H1 (cell line): ENCODE data around the gene GRIA3. TPM values are rescaled to one million over a fixed set of nuclear protein-coding genes. Genes with fewer than 3 reads are reported as not detected.

Experiments
- CTCF ChIA-PET: fragments of 300-600 bp; sonication (Branson Sonifier 250); formaldehyde crosslinking; loops from one replicate; lab custom pipeline; 2021; ENCODE audit not compliant: partially characterized antibody; lab: Charles Lee
- POLR2A ChIA-PET: fragments of 300-600 bp; sonication (Branson Sonifier 250); formaldehyde crosslinking; loops from one replicate; lab custom pipeline; 2021; ENCODE audit warnings: inconsistent platforms; ENCODE audit not compliant: partially characterized antibody; lab: Charles Lee
- DNase-seq, 2 experiments: peaks; one replicate each; pipeline versions ENCODE4 v3.0.0 to v3.0.0-alpha.2; 2010 to 2022; ENCODE audit warnings: low spot score in 2 of 2, low read depth in 1 of 2, mixed read lengths in 1 of 2
- FAIRE-seq: peaks from 2 replicates; lab custom pipeline; 2011; peaks lifted over from hg19 to GRCh38; lab: Jason Lieb, UNC
- H2AFZ ChIP-seq: 2 replicates; pipeline ENCODE4 v1.8.1; 2012; ENCODE audit warnings: low read length, inconsistent platforms
- H2AK5ac ChIP-seq: 2 replicates; pipeline ENCODE4 v1.6.1; 2013; ENCODE audit warnings: low read depth, low read length
- H2BK120ac ChIP-seq: replicated peaks from 2 replicates; pipeline ENCODE3; 2013; ENCODE audit warnings: low read depth, low read length, inconsistent platforms
- H2BK12ac ChIP-seq: 2 replicates; pipeline ENCODE4 v1.6.1; 2013; ENCODE audit warnings: low read depth, low read length
- H2BK15ac ChIP-seq: 2 replicates; pipeline ENCODE4 v1.6.1; 2013; ENCODE audit warnings: low read length
- H2BK20ac ChIP-seq: 2 replicates; pipeline ENCODE4 v1.6.1; 2013; ENCODE audit warnings: low read length
- H2BK5ac ChIP-seq: 2 replicates; pipeline ENCODE4 v1.6.1; 2013; ENCODE audit warnings: low read depth, low read length
- H3K14ac ChIP-seq: 2 replicates; pipeline ENCODE4 v1.6.1; 2013; ENCODE audit warnings: inconsistent platforms; ENCODE audit not compliant: insufficient read length
- H3K18ac ChIP-seq: 2 replicates; pipeline ENCODE4 v1.6.1; 2013; ENCODE audit warnings: low read length; ENCODE audit errors: extremely low read depth
- H3K23ac ChIP-seq: 2 replicates; pipeline ENCODE4 v1.6.1; 2013; ENCODE audit warnings: inconsistent platforms; ENCODE audit not compliant: insufficient read length
- H3K23me2 ChIP-seq: 2 replicates; pipeline ENCODE4 v1.6.1; 2013; ENCODE audit warnings: low read depth, low read length
- H3K27ac ChIP-seq: 2 replicates; pipeline ENCODE4 v1.6.1; 2011; ENCODE audit warnings: low read depth, low read length, inconsistent platforms
- H3K27me3 ChIP-seq, 4 experiments: replicated peaks in 1 of 4; 1 replicate in 1 of 4; 2 replicates in 3 of 4; pipeline versions ENCODE4 v1.6.1 to v1.8.1; 2011 to 2013; ENCODE audit warnings: low read length in 3 of 4, mild to moderate bottlenecking in 3 of 4, inconsistent platforms in 2 of 4, mixed read lengths in 2 of 4, moderate library complexity in 1 of 4; ENCODE audit not compliant: control insufficient read depth in 3 of 4, insufficient read depth in 3 of 4; ENCODE audit errors: extremely low read depth in 1 of 4
- H3K36me3 ChIP-seq, 4 experiments: 2 replicates each; pipeline versions ENCODE4 v1.6.1 to v1.8.1; 2011 to 2013; ENCODE audit warnings: mild to moderate bottlenecking in 4 of 4, low read length in 3 of 4, moderate library complexity in 2 of 4, control low read depth in 1 of 4, inconsistent platforms in 1 of 4; ENCODE audit not compliant: insufficient read depth in 4 of 4, control insufficient read depth in 2 of 4
- H3K4ac ChIP-seq: replicated peaks from 2 replicates; pipeline ENCODE3; 2013; ENCODE audit warnings: low read length, low read depth, mixed read lengths, inconsistent platforms; ENCODE audit not compliant: insufficient read length
- H3K4me1 ChIP-seq, 4 experiments: replicated peaks in 1 of 4; 1 replicate in 1 of 4; 2 replicates in 3 of 4; pipeline versions ENCODE4 v1.6.1 to v1.8.1; 2011 to 2013; ENCODE audit warnings: low read length in 3 of 4, inconsistent platforms in 2 of 4, mixed read lengths in 1 of 4; ENCODE audit not compliant: insufficient read depth in 4 of 4, control insufficient read depth in 3 of 4
- H3K4me2 ChIP-seq, 2 experiments: 2 replicates each; pipeline versions ENCODE4 v1.6.1 to v1.8.1; 2011 to 2013; ENCODE audit warnings: low read depth in 2 of 2, low read length in 2 of 2, control low read depth in 1 of 2, inconsistent platforms in 1 of 2, mild to moderate bottlenecking in 1 of 2; ENCODE audit not compliant: insufficient read depth in 1 of 2
- H3K4me3 ChIP-seq, 4 experiments: fragments of 200-600, 300-600 bp in 1 of 4; sonication (generic), shearing (Covaris generic), sonication (Bioruptor Twin) in 1 of 4; 2 replicates each; pipeline versions ENCODE4 v1.5.1 to v1.8.1; 2011 to 2016; ENCODE audit warnings: low read length in 4 of 4, low read depth in 3 of 4, control low read depth in 2 of 4, inconsistent platforms in 2 of 4, mild to moderate bottlenecking in 2 of 4, mixed read lengths in 1 of 4, moderate library complexity in 1 of 4; ENCODE audit not compliant: insufficient read depth in 2 of 4; ENCODE audit errors: extremely low read depth in 1 of 4
- H3K56ac ChIP-seq: replicated peaks from 2 replicates; pipeline ENCODE3; 2013; ENCODE audit warnings: low read depth, mild to moderate bottlenecking, mixed read lengths, low read length, inconsistent platforms; ENCODE audit not compliant: insufficient read length
- H3K79me1 ChIP-seq: 2 replicates; pipeline ENCODE4 v1.6.1; 2013; ENCODE audit warnings: low read depth, low read length, control low read depth
- H3K79me2 ChIP-seq, 2 experiments: 2 replicates each; pipeline versions ENCODE4 v1.6.1 to v1.8.1; 2012 to 2013; ENCODE audit warnings: low read length in 2 of 2, mild to moderate bottlenecking in 2 of 2, inconsistent platforms in 1 of 2; ENCODE audit not compliant: insufficient read depth in 2 of 2, control insufficient read depth in 1 of 2
- H3K9ac ChIP-seq, 4 experiments: replicated peaks in 1 of 4; 1 replicate in 1 of 4; 2 replicates in 3 of 4; pipeline versions ENCODE4 v1.6.1 to v1.8.1; 2011 to 2013; ENCODE audit warnings: low read depth in 3 of 4, low read length in 3 of 4, control low read depth in 2 of 4, mild to moderate bottlenecking in 2 of 4, moderate library complexity in 2 of 4, inconsistent platforms in 1 of 4; ENCODE audit errors: extremely low read depth in 1 of 4
- H3K9me3 ChIP-seq, 2 experiments: 2 replicates each; pipeline versions ENCODE4 v1.6.1 to v1.8.1; 2012 to 2013; ENCODE audit warnings: mild to moderate bottlenecking in 2 of 2, moderate library complexity in 2 of 2, control low read depth in 1 of 2, inconsistent platforms in 1 of 2, low read depth in 1 of 2, low read length in 1 of 2, mixed read lengths in 1 of 2; ENCODE audit not compliant: insufficient read depth in 2 of 2
- H4K20me1 ChIP-seq, 2 experiments: replicated peaks in 1 of 2; 2 replicates each; pipeline versions ENCODE3 to v1.8.1; 2011 to 2013; ENCODE audit warnings: inconsistent platforms in 2 of 2, low read length in 2 of 2, mild to moderate bottlenecking in 1 of 2; ENCODE audit not compliant: insufficient read depth in 2 of 2, control insufficient read depth in 1 of 2
- H4K5ac ChIP-seq: 2 replicates; pipeline ENCODE4 v1.6.1; 2013; ENCODE audit warnings: low read length, low read depth, mixed read lengths, inconsistent platforms; ENCODE audit not compliant: insufficient read length
- H4K8ac ChIP-seq: 2 replicates; pipeline ENCODE4 v1.8.0; 2013; ENCODE audit warnings: mild to moderate bottlenecking, moderate library complexity, low read length, inconsistent platforms; ENCODE audit not compliant: insufficient read depth; ENCODE audit errors: extremely low read depth
- H4K91ac ChIP-seq: replicated peaks from 2 replicates; pipeline ENCODE3; 2013; ENCODE audit warnings: low read length, mixed read lengths, inconsistent platforms; ENCODE audit not compliant: insufficient read length
- BCL11A ChIP-seq, 2 experiments: IDR thresholded peaks; one replicate each; pipeline ENCODE4 v1.6.1; 2011; ENCODE audit warnings: low read depth in 2 of 2, low read length in 2 of 2, mild to moderate bottlenecking in 2 of 2
- BRCA1 ChIP-seq: IDR thresholded peaks from 2 replicates; pipeline ENCODE4 v1.6.1; 2012; ENCODE audit warnings: low read depth, low read length, improper control_type of control experiment
- CHD1 ChIP-seq: IDR thresholded peaks from 2 replicates; pipeline ENCODE4 v1.6.1; 2012; ENCODE audit warnings: low read depth, low read length, improper control_type of control experiment
- CREB1 ChIP-seq: IDR thresholded peaks from 2 replicates; pipeline ENCODE4 v1.6.1; 2012; ENCODE audit warnings: inconsistent platforms
- EP300 ChIP-seq, 2 experiments: IDR thresholded peaks; 1 replicate in 1 of 2; 2 replicates in 1 of 2; pipeline ENCODE4 v1.6.1; 2011 to 2012; ENCODE audit warnings: low read depth in 2 of 2, low read length in 2 of 2, mild to moderate bottlenecking in 2 of 2, borderline replicate concordance in 1 of 2, inconsistent platforms in 1 of 2, moderate library complexity in 1 of 2
- FOSL1 ChIP-seq: IDR thresholded peaks from 2 replicates; pipeline ENCODE4 v1.6.1; 2011; ENCODE audit warnings: mild to moderate bottlenecking, low read depth, low read length, moderate library complexity; ENCODE audit not compliant: insufficient read depth
- GTF2F1 ChIP-seq: IDR thresholded peaks from 2 replicates; pipeline ENCODE4 v1.6.1; 2012; ENCODE audit warnings: low read depth, low read length, improper control_type of control experiment, borderline replicate concordance
- HDAC2 ChIP-seq, 2 experiments: fragments of 300-600 bp in 1 of 2; sonication (generic) in 1 of 2; IDR thresholded peaks; 2 replicates each; pipeline ENCODE4 v1.6.1; 2011 to 2012; ENCODE audit warnings: low read depth in 2 of 2, low read length in 2 of 2, mild to moderate bottlenecking in 2 of 2, moderate library complexity in 2 of 2, borderline replicate concordance in 1 of 2, inconsistent platforms in 1 of 2
- MAX ChIP-seq: IDR thresholded peaks from 2 replicates; pipeline ENCODE4 v1.6.1; 2012; ENCODE audit warnings: inconsistent platforms
- NANOG ChIP-seq: IDR thresholded peaks from 2 replicates; pipeline ENCODE4 v1.6.1; 2011; ENCODE audit warnings: low read length, low read depth, mild to moderate bottlenecking, inconsistent platforms; ENCODE audit not compliant: insufficient read depth, poor library complexity, severe bottlenecking
- SIN3A ChIP-seq, 2 experiments: IDR thresholded peaks in 1 of 2; conservative IDR thresholded peaks in 1 of 2; 2 replicates each; pipeline ENCODE4 v1.6.1; 2011 to 2012; ENCODE audit warnings: low read length in 2 of 2, improper control_type of control experiment in 1 of 2, low read depth in 1 of 2, mild to moderate bottlenecking in 1 of 2
- SIRT6 ChIP-seq: IDR thresholded peaks from one replicate; pipeline ENCODE4 v1.7.1; 2012; ENCODE audit warnings: low read length, inconsistent platforms
- SUZ12 ChIP-seq: fragments of 200-600 bp; sonication (generic); IDR thresholded peaks from 2 replicates; pipeline ENCODE4 v1.6.1; 2012; ENCODE audit warnings: mild to moderate bottlenecking, inconsistent platforms, low read length, moderate library complexity, mixed read lengths
- TEAD4 ChIP-seq: IDR thresholded peaks from 2 replicates; pipeline ENCODE4 v1.6.1; 2012; ENCODE audit warnings: low read depth, low read length, inconsistent platforms, mixed read lengths
- WGBS, 2 experiments: shearing (Covaris generic) in 1 of 2; methylation state at CpG; one replicate each; pipeline versions ENCODE4 v1.1.6 to v1.1.7; 2013 to 2015; ENCODE audit warnings: low lambda C conversion rate in 2 of 2, mixed read lengths in 2 of 2, inconsistent platforms in 1 of 2, low coverage in 1 of 2, missing lambda C conversion rate in 1 of 2; ENCODE audit not compliant: insufficient replicate concordance in 2 of 2, insufficient coverage in 1 of 2, insufficient read length in 1 of 2; ENCODE audit errors: extremely low coverage in 1 of 2, missing lambda C conversion rate in 1 of 2; 5-methylcytosine and 5-hydroxymethylcytosine counted together
- polyA plus RNA-seq, 7 experiments: library from polyadenylated mRNA; depleted of rRNA in 3 of 7; stranded (reverse) in 5 of 7; unstranded in 2 of 7; fragments of >200 nt in 5 of 7; fragments of 200-250 nt in 2 of 7; gene quantifications; 1 replicate in 5 of 7; 2 replicates in 1 of 7; 4 replicates in 1 of 7; pipeline versions ENCODE4 v1.2.1 to v1.2.3, GENCODE V29; 2011 to 2013; ENCODE audit warnings: missing spikeins in 2 of 7, mixed read lengths in 2 of 7
- total RNA-seq: library from RNA; stranded (reverse); fragmentation: NEBNext Ultra II Directional; extraction: Animal tissue kit (Norgen Biotek cat#: 25700); gene quantifications from 2 replicates; pipeline ENCODE4 v1.2.1, GENCODE V29; 2021

Gene GRIA3
- total and polyA plus RNA-seq, 2 of the 8 experiments (the other 6 are each of a cell fraction or from before 2014, with no cell fraction given), result 2.6 to 3.0 TPM

- H3K23me2 ChIP-seq, result no peaks in the 10 kb centered on the region
- H3K9ac ChIP-seq, result no peak overlapping the region
- ChIA-PET CTCF (interaction anchor here (0.8 to 1.1 kb wide), 2 partner anchors 19 to 32 kb away, joined by 3 read pairs; no protein-coding TSS in a partner anchor), POLR2A (no interaction called here)
- H3K4me1 ChIP-seq, result no peaks in the 10 kb centered on the region
- no peak overlapping the region for H4K5ac ChIP-seq
- H3K9me3 ChIP-seq, result no peaks in the 10 kb centered on the region
- no peak overlapping the region for H3K4me2 ChIP-seq
- H4K20me1 ChIP-seq, result no peaks in the 10 kb centered on the region
- no peak overlapping the region for H3K4me3 ChIP-seq
- no peak overlapping the region for H2BK20ac ChIP-seq
- H2AFZ ChIP-seq, result no peak overlapping the region
- H3K18ac ChIP-seq, result no peak overlapping the region
- H3K27ac ChIP-seq, result no peak overlapping the region
- no peaks in the 10 kb centered on the region for H3K79me1 ChIP-seq
- H3K4ac ChIP-seq, result no peak overlapping the region
- H2BK120ac ChIP-seq, result no peak overlapping the region
- H4K8ac ChIP-seq, result no peak overlapping the region; the same call in 1 of the 2 replicates
- H2AK5ac ChIP-seq, result no peak overlapping the region
- FAIRE-seq, result peak; percentile 63
- DNase-seq, result no peak
- WGBS, 2 experiments, result 88% methylated on average over 1 of the region's 1 CpG; no CpG with 5 or more reads in 1 of the 2 experiments
- H3K36me3 ChIP-seq, result no peaks in the 10 kb centered on the region
- H4K91ac ChIP-seq, result no peak overlapping the region
- H3K79me2 ChIP-seq, result no peaks in the 10 kb centered on the region
- no peak overlapping the region for H3K23ac ChIP-seq
- no peak overlapping the region for H2BK12ac ChIP-seq
- H3K56ac ChIP-seq, result no peak overlapping the region
- no peak overlapping the region for H2BK15ac ChIP-seq
- H3K27me3 ChIP-seq, result no peaks in the 10 kb centered on the region
- H3K14ac ChIP-seq, result no peak overlapping the region
- no peak overlapping the region for H2BK5ac ChIP-seq
- no peak for TF ChIP-seq NANOG
- no peak for TF ChIP-seq MAX
- TF ChIP-seq BCL11A (IDR thresholded peaks at IDR 0.05; ENCODE audit: low read depth in 2 of 2, low read length in 2 of 2), result no peak
- no peak for TF ChIP-seq BRCA1
- TF ChIP-seq CHD1, result no peak
- no peak for TF ChIP-seq FOSL1
- TF ChIP-seq EP300 (IDR thresholded peaks at IDR 0.05; ENCODE audit: borderline replicate concordance in 1 of 2, low read depth in 2 of 2, low read length in 2 of 2), result no peak
- no peak for TF ChIP-seq SUZ12
- no peak for TF ChIP-seq CREB1
- no peak for TF ChIP-seq SIRT6
- TF ChIP-seq HDAC2 (IDR thresholded peaks at IDR 0.05; ENCODE audit: borderline replicate concordance in 1 of 2, low read depth in 2 of 2, low read length in 2 of 2), result no peak
- no peak for TF ChIP-seq GTF2F1
- no peak for TF ChIP-seq TEAD4
- no peak for TF ChIP-seq SIN3A (conservative IDR thresholded peaks at IDR 0.05 in 1 of 2, IDR thresholded peaks at IDR 0.05 in 1 of 2; ENCODE audit: low read depth in 1 of 2, low read length in 2 of 2)
Observed at GRCh38 chrX:123361371-123361770, 177.3 kb downstream of the GRIA3 start.
